Progenitor cell of endocrine pancreas (in vitro differentiated cells): Measurements from ENCODE around the gene RGS5. TPM values are rescaled to one million over a fixed set of nuclear protein-coding genes. Genes with fewer than 3 reads are reported as not detected.

Source experiments
- DNase-seq: peaks from one replicate; pipeline ENCODE4 v3.0.0; 2021; ENCODE audit warnings: low spot score; ENCODE audit not compliant: unreplicated experiment
- H3K27ac Mint-ChIP-seq: 2 replicates; pipeline ENCODE4 v1.8.0; 2021; ENCODE audit warnings: mild to moderate bottlenecking, moderate library complexity, mixed read lengths
- H3K27me3 Mint-ChIP-seq: 2 replicates; pipeline ENCODE4 v1.8.0; 2021; ENCODE audit warnings: mixed read lengths
- H3K36me3 Mint-ChIP-seq: 2 replicates; pipeline ENCODE4 v1.8.0; 2022; ENCODE audit warnings: mixed read lengths; ENCODE audit not compliant: insufficient read depth
- H3K4me1 Mint-ChIP-seq: 2 replicates; pipeline ENCODE4 v1.8.0; 2021; ENCODE audit warnings: low read depth, mixed read lengths
- H3K4me3 Mint-ChIP-seq: 2 replicates; pipeline ENCODE4 v1.8.0; 2021; ENCODE audit warnings: low read depth, mild to moderate bottlenecking, moderate library complexity, mixed read lengths
- H3K9me3 Mint-ChIP-seq: 2 replicates; pipeline ENCODE4 v1.8.0; 2021; ENCODE audit warnings: low read depth, mixed read lengths
- total RNA-seq: library from RNA; stranded (reverse); gene quantifications from 2 replicates; pipeline ENCODE4 v1.2.1, GENCODE V29; 2021
- TF ChIP-seq, protein P1 (sequence below): fragments of 200-600 bp; sonication (generic); IDR thresholded peaks from one replicate; pipeline ENCODE4 v1.5.0; 2021; ENCODE audit warnings: antibody characterized with exemption, mild to moderate bottlenecking; ENCODE audit not compliant: unreplicated experiment

The RGS5 gene
- total RNA-seq, 1 donor from 2014 or later: 2.9 TPM

DNA sequence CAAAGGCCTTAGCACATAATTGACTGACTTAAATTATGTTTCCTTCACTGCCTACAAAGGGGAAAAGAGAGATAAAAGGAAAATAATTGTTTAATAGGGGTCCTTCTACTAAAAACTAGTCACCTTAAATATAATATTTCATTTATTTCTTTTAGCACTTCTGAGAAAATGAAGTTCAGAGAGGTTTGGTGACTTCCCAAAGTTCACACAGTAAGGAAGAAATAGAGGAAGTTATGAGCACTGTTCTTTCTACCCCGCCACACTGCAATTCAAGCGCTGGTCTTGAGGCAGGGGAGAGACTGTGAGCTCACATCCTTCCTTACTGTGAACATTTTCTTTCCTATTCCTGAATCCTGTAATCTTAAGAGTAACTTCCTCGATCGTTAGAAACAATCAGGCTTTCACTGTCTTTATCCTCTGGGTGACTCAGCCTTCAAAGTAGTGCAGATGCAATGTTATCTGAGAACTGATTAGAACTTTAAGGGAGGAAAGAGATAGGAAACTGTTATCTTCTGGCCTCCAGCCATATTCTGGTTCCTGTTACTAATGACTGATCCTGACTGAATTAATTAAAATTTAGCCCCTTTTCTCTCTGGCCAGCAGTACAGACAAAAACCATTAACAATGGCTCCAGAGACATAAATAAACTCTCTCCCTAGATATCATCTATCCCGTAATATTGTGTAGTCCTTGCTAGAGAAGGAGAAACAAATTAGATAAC is 6.8 kb downstream of the RGS5 start:
- Mint-ChIP-seq H3K9me3 (no peaks in the 10 kb centered on the region), H3K4me3 (no peak overlapping the region), H3K27me3 (no peaks in the 10 kb centered on the region), H3K36me3 (no peaks in the 10 kb centered on the region), H3K27ac (no peak overlapping the region), H3K4me1 (peaks cover 5% of the 10 kb centered on the region)
- no peak for DNase-seq
- TF ChIP-seq, protein P1, sequence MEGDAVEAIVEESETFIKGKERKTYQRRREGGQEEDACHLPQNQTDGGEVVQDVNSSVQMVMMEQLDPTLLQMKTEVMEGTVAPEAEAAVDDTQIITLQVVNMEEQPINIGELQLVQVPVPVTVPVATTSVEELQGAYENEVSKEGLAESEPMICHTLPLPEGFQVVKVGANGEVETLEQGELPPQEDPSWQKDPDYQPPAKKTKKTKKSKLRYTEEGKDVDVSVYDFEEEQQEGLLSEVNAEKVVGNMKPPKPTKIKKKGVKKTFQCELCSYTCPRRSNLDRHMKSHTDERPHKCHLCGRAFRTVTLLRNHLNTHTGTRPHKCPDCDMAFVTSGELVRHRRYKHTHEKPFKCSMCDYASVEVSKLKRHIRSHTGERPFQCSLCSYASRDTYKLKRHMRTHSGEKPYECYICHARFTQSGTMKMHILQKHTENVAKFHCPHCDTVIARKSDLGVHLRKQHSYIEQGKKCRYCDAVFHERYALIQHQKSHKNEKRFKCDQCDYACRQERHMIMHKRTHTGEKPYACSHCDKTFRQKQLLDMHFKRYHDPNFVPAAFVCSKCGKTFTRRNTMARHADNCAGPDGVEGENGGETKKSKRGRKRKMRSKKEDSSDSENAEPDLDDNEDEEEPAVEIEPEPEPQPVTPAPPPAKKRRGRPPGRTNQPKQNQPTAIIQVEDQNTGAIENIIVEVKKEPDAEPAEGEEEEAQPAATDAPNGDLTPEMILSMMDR: no peak

DNA sequence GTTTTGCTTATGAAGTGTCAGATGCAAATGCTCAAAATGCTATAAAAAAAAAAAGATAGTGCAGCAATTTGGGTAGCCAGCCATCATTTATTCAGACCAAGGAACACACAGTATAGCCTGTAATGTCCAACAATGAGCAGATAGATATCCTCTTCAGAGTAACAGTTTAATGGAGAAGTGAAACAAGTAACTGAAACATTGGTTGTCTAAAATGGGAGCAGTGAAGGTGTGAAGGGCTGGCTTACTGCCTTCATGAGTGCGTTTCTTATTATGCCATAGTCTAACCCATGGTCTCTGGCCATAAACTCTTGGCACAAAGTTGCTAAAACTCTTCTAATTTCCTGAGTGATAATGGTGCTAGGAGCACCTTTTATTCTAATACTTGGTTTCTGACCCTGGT is 11.4 kb downstream of the RGS5 start:
- Mint-ChIP-seq H3K4me1 (peaks cover 5% of the 10 kb centered on the region), H3K36me3 (no peaks in the 10 kb centered on the region), H3K27ac (no peak overlapping the region), H3K27me3 (no peaks in the 10 kb centered on the region), H3K4me3 (no peak overlapping the region), H3K9me3 (no peaks in the 10 kb centered on the region)
- TF ChIP-seq, protein P1: no peak
- DNase-seq: no peak

DNA sequence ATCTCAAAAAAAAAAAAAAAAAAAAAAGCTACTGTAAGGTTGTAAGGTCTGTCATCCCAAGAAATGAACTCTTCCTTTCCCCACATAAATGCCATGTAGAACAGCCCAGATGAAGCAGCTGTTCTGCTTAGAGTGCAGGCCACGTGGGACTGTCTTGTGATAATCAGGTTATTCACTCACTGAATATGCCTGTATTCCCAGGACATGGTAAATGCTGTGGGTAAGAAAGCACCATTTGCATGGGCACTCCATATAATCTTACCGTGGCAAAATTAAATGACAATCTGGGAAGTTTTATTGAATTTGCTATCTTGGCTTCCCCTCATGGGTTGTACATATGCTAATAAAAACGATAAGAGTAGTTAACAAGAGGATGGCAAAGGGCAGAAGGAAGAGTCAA is 13.8 kb downstream of the RGS5 start:
- Mint-ChIP-seq H3K36me3 (no peaks in the 10 kb centered on the region), H3K4me3 (no peak overlapping the region), H3K9me3 (peaks cover 4% of the 10 kb centered on the region), H3K4me1 (peaks cover 8% of the 10 kb centered on the region), H3K27me3 (no peaks in the 10 kb centered on the region), H3K27ac (no peak overlapping the region)
- TF ChIP-seq, protein P1: no peak
- no peak for DNase-seq

DNA sequence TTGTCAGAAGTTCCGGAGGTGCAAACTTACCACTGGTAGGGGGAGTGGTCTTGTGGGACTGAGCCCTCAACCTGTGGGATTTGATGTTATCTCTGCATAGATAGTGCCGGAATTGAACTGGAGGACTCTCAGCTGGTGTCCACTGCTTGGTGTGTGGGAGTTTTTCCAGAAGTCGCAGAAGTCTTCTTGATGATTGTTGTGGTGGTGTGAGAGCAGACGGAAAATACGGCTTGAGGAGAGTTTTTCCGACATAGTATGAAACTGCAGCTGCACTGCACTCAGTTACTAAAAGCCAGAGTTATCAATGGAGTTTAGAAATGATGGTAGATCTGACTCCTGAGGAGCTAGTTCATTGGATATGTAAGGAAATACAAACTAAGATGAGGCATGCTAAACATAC is 14.9 kb downstream of the RGS5 start:
- no peak overlapping the region for H3K27ac Mint-ChIP-seq
- peaks cover 8% of the 10 kb centered on the region for H3K4me1 Mint-ChIP-seq
- no peaks in the 10 kb centered on the region for H3K36me3 Mint-ChIP-seq
- no peak overlapping the region for H3K4me3 Mint-ChIP-seq
- DNase-seq: no peak
- TF ChIP-seq, protein P1: no peak
- no peaks in the 10 kb centered on the region for H3K27me3 Mint-ChIP-seq
- H3K9me3 Mint-ChIP-seq: peaks cover 4% of the 10 kb centered on the region

DNA sequence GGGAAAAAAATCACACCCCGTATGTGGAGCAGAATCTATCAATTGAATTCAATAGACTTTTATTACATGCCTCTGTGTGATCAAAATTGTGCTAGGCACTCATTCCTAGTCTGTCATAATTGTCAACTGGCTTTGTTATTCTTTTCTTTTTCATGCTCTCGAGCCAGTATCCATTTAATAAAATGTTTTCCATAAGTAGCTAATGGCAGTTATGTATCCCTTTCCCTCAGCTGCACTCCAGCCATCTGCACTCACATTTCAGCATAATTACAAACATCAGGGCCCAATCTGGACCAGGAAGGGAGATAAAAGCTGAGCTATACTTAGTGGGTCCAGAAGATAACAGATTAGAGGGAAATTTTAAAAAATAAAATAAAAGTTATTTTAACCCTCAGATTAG is 15.9 kb downstream of the RGS5 start:
- TF ChIP-seq, protein P1: no peak
- H3K4me1 Mint-ChIP-seq: peaks cover 8% of the 10 kb centered on the region
- peaks cover 4% of the 10 kb centered on the region for H3K9me3 Mint-ChIP-seq
- no peaks in the 10 kb centered on the region for H3K36me3 Mint-ChIP-seq
- no peak overlapping the region for H3K4me3 Mint-ChIP-seq
- no peaks in the 10 kb centered on the region for H3K27me3 Mint-ChIP-seq
- DNase-seq: no peak
- no peak overlapping the region for H3K27ac Mint-ChIP-seq
